ENCODE results near the gene PKLR.
"Not testable (repeated sequence)": the region's sequence is repeated elsewhere in the genome, so short reads cannot be mapped to it uniquely, and the experiment has no call there.

The PKLR gene

GRCh38 chr1:155301342-155301841 lies at the start of gene PKLR:
TSS of gene PKLR (minus strand) at chr1:155301438. CDS start at chr1:155301395, 43 bp downstream.
- H3K27ac Mint-ChIP-seq = no peak within 1 kb of the TSS
- H3K9me3 Mint-ChIP-seq = no peaks in the 10 kb centered on the region
- peaks cover 5% of the 10 kb centered on the region for H3K27me3 Mint-ChIP-seq
- H3K4me3 Mint-ChIP-seq = no peak within 1 kb of the TSS
- no peaks in the 10 kb centered on the region for H3K4me1 Mint-ChIP-seq
- H3K36me3 Mint-ChIP-seq = no peaks in the 10 kb centered on the region

DNA sequence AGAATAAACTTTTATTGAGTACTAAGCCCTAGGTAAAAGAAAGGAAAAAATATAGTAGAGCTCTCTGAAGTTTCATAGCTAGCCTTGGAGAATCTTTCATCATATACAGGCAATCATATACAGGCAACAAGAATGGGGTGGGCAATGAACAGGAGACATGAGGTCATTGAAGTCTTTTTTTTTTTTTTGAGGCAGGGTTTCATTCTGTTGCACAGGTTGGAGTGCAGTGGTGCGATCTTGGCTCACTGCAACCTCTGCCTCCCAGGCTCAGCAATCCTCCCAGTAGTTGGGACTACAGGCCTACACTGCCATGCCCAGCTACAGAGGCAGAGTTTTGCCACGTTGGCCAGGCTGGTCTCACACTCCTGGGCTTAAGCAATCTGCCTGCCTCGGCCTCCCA lies 41.6 kb upstream of the PKLR start:
- H3K27ac Mint-ChIP-seq = no peak overlapping the region
- no peaks in the 10 kb centered on the region for H3K27me3 Mint-ChIP-seq
- H3K9me3 Mint-ChIP-seq = no peaks in the 10 kb centered on the region
- H3K4me1 Mint-ChIP-seq = peaks cover under 1% of the 10 kb centered on the region
- no peak overlapping the region for H3K4me3 Mint-ChIP-seq
- H3K36me3 Mint-ChIP-seq = peaks cover 25% of the 10 kb centered on the region

DNA sequence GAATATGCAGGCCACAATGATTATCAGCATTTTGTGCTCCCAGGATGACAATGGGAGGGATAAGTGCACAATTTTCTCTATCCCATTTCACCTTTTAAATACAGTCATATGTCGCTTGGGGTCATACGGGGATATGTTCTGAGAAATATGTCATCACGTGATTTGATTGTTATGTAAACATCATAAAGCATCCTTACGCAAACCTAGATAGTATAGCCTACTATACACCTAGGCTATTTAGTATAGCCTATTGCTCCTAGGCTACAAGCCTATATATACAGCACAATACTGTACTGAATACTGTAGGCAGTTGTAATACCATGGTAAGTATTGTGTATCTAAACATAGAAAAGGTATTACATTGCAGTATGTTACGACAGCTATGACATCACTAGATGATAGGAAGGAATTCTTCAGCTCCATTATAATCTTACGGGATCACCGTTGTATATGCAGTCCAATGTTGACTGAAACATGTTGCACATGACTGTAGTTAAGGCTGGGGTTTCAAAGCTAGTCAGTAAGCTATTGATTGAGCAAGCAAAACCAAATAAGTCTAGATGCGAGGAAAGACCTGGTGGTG lies 38.4 kb upstream of the PKLR start:
- Mint-ChIP-seq H3K9me3 (no peaks in the 10 kb centered on the region), H3K4me3 (no peak overlapping the region), H3K36me3 (peaks cover 24% of the 10 kb centered on the region), H3K27ac (peak overlapping the region; percentile 38), H3K4me1 (peaks cover 4% of the 10 kb centered on the region), H3K27me3 (no peaks in the 10 kb centered on the region)

DNA sequence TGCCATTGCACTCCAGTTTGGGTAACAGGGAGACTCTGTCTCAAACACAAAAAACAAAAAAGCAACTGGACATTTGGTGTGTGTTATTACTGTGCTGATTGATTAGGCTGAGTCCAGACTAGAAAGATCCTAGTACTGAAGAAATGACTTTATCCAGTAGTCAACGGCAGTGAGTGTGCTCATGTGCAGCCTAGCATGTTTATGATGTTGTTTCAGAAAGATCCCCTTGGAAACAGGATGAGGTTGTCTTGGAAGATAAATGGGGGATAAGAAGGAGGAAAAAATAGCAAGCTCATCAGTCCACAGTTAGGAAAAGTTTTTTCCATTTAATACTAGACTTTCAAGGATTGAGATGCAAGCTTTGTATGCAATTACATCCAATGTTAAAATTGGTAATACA lies 33.7 kb upstream of the PKLR start:
- H3K27me3 Mint-ChIP-seq = no peaks in the 10 kb centered on the region
- no peak overlapping the region for H3K4me3 Mint-ChIP-seq
- peaks cover 4% of the 10 kb centered on the region for H3K4me1 Mint-ChIP-seq
- no peak overlapping the region for H3K27ac Mint-ChIP-seq
- no peaks in the 10 kb centered on the region for H3K9me3 Mint-ChIP-seq
- peaks cover 17% of the 10 kb centered on the region for H3K36me3 Mint-ChIP-seq

DNA sequence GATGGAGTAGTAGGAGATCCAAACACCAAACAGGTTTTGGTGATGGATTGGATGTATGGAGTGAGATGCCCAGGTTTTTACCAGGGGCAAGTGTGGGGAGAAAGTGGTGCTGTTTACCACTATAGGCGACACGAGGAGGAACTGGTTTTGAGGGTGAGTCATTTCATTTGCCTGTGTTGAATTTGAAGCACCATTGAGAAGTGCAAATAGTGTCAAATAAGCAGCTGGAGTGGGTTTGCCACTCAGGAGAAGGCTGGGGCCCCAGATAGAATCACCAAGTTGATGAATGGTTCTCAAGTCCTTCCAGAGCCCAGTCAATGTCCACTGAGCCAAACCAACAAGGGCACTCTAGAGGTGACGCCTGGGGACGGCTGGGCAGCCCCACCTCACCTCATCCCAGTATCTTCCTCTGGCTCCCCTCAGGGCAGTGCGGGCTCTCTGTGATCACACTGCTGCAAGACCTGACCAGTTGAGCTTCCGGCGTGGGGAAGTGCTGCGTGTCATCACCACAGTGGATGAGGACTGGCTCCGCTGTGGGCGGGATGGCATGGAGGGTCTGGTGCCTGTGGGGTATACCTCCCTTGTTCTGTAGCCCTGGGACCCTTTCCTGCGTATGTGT lies 28.9 kb upstream of the PKLR start:
- no peaks in the 10 kb centered on the region for H3K27me3 Mint-ChIP-seq
- H3K9me3 Mint-ChIP-seq = no peaks in the 10 kb centered on the region
- peaks cover 7% of the 10 kb centered on the region for H3K4me1 Mint-ChIP-seq
- H3K27ac Mint-ChIP-seq = no peak overlapping the region
- H3K36me3 Mint-ChIP-seq = peaks cover 7% of the 10 kb centered on the region
- no peak overlapping the region for H3K4me3 Mint-ChIP-seq

GRCh38 chr1:155328856-155329255 lies 27.6 kb upstream of the PKLR start:
- not testable (repeated sequence) for H3K36me3 Mint-ChIP-seq, H3K27me3 Mint-ChIP-seq, H3K9me3 Mint-ChIP-seq, H3K4me3 Mint-ChIP-seq, H3K27ac Mint-ChIP-seq, H3K4me1 Mint-ChIP-seq

- Mint-ChIP-seq H3K27ac (no peak overlapping the region), H3K36me3 (peaks cover 2% of the 10 kb centered on the region), H3K4me3 (no peak overlapping the region), H3K27me3 (no peaks in the 10 kb centered on the region), H3K4me1 (peaks cover 7% of the 10 kb centered on the region), H3K9me3 (no peaks in the 10 kb centered on the region)
Measured at GRCh38 chr1:155327981-155328380, 26.7 kb upstream of the PKLR start.

DNA sequence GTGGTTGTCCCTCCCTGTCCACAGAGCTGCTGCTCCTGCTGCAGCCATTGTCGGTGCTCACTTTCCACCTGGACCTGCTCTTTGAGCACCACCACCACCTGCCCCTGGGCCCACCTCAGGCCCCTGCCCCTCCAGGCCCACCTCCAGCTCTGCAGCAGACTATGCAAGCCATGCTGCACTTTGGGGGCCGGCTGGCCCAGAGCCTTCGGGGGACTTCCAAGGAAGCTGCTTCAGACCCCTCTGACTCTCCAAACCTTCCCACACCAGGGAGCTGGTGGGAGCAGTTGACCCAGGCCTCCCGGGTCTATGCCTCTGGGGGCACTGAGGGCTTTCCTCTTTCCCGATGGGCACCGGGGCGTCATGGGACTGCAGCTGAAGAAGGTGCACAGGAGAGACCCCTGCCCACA lies 25.4 kb upstream of the PKLR start:
- Mint-ChIP-seq H3K27ac (no peak overlapping the region), H3K4me3 (no peak overlapping the region), H3K4me1 (peaks cover 14% of the 10 kb centered on the region), H3K9me3 (no peaks in the 10 kb centered on the region), H3K36me3 (peaks cover 2% of the 10 kb centered on the region), H3K27me3 (no peaks in the 10 kb centered on the region)

DNA sequence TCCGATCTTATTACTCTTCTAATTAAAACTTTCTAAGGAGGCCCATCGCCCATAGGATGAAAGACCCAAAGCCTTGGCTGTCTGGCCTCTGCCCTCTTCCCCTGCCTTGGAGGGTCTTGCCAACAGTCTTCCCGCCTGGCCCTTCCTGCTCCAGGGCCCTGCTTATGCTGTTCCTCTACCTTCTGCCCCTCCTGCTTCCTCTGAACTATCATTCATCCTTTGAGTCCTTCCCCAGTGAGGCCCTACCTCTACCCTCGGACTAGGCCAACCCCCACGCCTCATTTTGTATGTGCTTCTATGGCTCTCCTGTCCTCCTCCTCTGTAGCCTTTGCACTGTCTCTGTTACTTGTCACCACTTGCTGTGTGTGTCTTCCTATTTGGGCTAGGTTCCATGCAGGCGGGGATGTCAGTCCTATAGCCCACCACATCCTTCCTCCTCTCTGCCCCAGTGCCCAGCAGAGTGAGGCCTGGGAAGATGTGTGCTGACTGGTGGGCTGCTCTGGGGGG lies 24.8 kb upstream of the PKLR start:
- H3K4me3 Mint-ChIP-seq = peak overlapping the region; percentile 76
- peaks cover 2% of the 10 kb centered on the region for H3K36me3 Mint-ChIP-seq
- peak overlapping the region; percentile 52 for H3K27ac Mint-ChIP-seq
- peaks cover 18% of the 10 kb centered on the region for H3K4me1 Mint-ChIP-seq
- no peaks in the 10 kb centered on the region for H3K9me3 Mint-ChIP-seq
- H3K27me3 Mint-ChIP-seq = no peaks in the 10 kb centered on the region

- no peaks in the 10 kb centered on the region for H3K36me3 Mint-ChIP-seq
- no peak overlapping the region for H3K27ac Mint-ChIP-seq
- no peaks in the 10 kb centered on the region for H3K27me3 Mint-ChIP-seq
- H3K4me3 Mint-ChIP-seq = peak overlapping the region; percentile 76
- H3K9me3 Mint-ChIP-seq = no peaks in the 10 kb centered on the region
- peaks cover 23% of the 10 kb centered on the region for H3K4me1 Mint-ChIP-seq
Measured at GRCh38 chr1:155325603-155325893, 24.3 kb upstream of the PKLR start.

DNA sequence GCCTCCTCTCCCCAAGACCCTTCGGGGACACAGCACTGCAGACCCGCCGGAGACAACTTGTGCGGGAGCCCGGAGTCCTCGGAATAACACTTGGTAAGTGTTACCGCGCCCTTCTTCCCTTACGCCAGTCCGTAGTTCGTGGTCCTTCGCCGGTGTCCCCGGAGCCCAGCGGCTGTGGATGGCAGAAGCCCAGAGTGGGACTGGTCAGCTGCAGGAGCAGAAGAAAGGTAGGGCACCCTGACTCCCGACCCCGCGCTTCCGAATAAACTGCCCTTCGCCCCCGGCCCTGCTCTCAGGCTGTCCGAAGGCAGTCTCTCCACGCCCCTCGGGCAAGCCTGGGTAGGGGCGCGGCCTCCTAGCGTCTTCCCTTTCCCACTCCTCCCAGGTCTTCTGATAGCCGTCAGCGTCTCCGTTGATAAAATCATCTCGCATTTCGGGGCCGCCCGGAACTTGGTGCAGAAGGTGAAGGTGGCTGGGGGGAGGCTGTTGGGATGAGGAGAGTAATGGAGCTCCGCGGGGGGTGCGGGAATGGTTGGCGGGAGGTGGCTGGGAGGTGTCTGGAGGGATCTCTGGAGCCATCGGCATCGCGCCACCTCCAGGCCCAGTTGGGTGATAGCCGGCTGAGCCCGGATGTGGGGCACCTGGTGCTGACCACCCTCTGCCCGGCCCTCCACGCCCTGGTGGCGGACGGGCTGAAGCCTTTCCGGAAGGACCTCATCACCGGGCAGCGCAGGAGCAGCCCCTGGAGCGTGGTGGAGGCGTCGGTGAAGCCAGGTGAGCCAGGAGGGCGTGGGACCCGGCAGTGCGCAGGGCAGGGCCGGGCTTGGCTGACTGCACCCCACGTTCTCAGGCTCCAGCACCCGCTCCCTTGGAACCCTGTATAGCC lies 23.7 kb upstream of the PKLR start:
- H3K4me3 Mint-ChIP-seq = peak overlapping the region; percentile 91
- H3K9me3 Mint-ChIP-seq = no peaks in the 10 kb centered on the region
- no peaks in the 10 kb centered on the region for H3K36me3 Mint-ChIP-seq
- peaks cover 29% of the 10 kb centered on the region for H3K4me1 Mint-ChIP-seq
- H3K27ac Mint-ChIP-seq = no peak overlapping the region
- H3K27me3 Mint-ChIP-seq = no peaks in the 10 kb centered on the region

DNA sequence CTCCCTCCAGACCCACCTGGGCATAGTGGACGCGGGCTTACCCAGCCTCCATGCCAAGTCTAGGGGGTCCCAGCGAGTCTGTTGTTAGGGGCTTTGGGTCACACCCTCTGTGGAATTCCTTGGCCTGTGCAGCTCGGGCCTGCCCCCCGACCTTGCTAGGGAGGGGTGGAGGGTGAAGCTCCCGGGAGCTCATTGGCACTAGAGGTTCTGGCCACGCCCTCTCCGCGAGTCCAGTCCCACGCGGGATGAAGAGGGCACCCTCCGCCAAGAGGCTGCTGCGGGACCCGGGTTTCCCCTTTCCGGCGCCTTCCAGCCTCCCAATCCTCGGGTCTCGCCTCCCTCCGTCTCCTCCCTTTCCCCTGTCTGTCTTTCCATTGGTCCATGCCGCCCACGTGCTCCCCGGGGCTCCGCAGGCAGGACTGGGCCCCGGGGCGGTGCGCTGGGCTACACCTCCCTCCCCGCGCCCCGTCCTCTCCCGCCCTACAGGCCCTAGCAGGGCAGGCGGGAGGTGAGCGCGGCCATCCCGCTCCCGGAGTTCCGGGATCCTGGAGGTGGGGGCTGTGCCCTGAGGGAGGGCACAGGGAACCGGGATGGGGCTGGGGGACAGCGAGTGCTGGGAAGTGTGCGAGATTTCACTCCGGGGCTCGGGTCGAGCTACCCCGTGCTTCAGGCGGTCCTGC lies 22.9 kb upstream of the PKLR start:
- Mint-ChIP-seq H3K4me1 (peaks cover 31% of the 10 kb centered on the region), H3K27me3 (no peaks in the 10 kb centered on the region), H3K9me3 (no peaks in the 10 kb centered on the region), H3K4me3 (peak overlapping the region; percentile 91), H3K27ac (peak overlapping the region; percentile 77), H3K36me3 (no peaks in the 10 kb centered on the region)

DNA sequence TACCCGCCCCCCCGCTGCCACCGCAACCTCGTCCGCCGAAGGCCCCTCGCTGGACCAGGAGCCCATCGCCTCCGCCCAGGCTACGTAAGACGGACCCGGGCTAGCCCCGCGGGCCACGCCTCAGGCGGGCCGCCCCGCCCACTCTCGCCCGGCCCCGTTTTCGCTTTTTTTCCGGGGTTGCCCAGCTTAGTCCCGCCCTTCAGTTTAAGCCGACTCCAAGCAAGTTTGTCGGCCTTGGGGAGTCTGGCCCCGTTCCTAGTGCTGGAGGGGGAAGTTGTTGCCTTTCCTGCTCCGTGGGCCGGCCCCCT lies 22.4 kb upstream of the PKLR start:
- peaks cover 3% of the 10 kb centered on the region for H3K36me3 Mint-ChIP-seq
- peaks cover 31% of the 10 kb centered on the region for H3K4me1 Mint-ChIP-seq

DNA sequence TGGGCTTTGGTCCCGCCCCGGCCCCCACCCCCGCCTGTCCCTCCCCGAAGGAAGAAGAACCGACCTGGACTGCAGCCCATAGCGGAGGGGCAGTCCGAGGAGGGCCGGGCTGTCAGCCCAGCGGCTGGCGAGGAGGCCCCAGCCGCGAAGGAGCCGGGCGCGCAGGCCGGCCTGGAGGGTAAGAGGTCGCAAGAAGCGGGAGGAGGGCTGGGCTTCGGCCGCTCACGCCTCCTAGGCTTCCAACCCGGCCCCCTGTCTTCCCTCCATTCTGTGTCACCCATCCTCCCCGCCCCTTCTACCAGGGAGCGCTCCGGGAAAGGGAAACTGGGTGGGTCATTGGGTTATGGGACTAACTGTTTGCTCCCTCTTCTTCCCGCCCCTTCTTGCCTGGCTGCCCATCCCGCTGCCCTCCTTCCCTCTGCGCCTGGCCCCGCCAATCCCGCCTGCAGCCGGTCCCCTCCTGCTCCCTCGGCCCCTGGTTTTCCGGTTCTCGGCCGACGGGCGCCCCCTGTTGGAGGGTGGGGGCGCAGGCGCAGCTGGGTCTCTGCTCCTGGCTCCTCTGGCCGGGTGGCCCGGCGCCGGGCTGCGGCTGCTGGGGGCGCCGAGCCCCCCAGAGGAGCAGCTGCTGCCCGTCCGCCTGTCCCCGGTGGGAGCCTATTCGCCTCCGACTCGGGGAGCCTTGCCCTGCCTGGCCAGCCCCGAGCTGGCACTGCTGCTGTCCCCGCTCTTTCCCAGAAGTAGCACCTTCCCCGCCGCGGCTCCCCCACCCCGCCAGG lies 21.9 kb upstream of the PKLR start:
- H3K9me3 Mint-ChIP-seq = no peaks in the 10 kb centered on the region
- H3K4me3 Mint-ChIP-seq = peak overlapping the region; percentile 91
- H3K27ac Mint-ChIP-seq = no peak overlapping the region
- no peaks in the 10 kb centered on the region for H3K27me3 Mint-ChIP-seq
- peaks cover 31% of the 10 kb centered on the region for H3K4me1 Mint-ChIP-seq
- peaks cover 3% of the 10 kb centered on the region for H3K36me3 Mint-ChIP-seq

More for the DNA sequence above, 22.4 kb upstream of the PKLR start:
- Mint-ChIP-seq H3K27ac (no peak overlapping the region), H3K27me3 (no peaks in the 10 kb centered on the region), H3K9me3 (no peaks in the 10 kb centered on the region), H3K4me3 (peak overlapping the region; percentile 91)

DNA sequence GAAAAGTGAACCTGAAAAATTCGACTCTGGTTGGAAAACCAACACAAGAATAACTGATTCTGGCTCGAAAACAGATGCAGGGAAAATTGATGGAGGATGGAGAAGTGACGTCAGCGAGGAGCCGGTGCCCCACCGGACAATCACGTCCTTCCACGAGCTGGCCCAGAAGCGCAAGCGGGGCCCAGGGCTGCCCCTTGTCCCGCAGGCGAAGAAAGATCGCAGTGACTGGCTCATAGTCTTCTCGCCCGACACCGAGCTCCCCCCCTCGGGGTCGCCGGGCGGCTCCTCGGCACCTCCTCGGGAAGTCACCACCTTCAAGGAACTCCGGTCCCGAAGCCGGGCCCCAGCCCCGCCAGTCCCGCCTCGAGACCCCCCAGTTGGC lies 21.3 kb upstream of the PKLR start:
- peaks cover 31% of the 10 kb centered on the region for H3K4me1 Mint-ChIP-seq
- H3K9me3 Mint-ChIP-seq = no peaks in the 10 kb centered on the region
- H3K4me3 Mint-ChIP-seq = peak overlapping the region; percentile 77
- no peaks in the 10 kb centered on the region for H3K27me3 Mint-ChIP-seq
- no peak overlapping the region for H3K27ac Mint-ChIP-seq
- peaks cover 3% of the 10 kb centered on the region for H3K36me3 Mint-ChIP-seq
